CD4-positive, alpha-beta T cell treated with Interleukin-12 subunit alpha and Interleukin-12 subunit beta, for 1 hour (primary cell): ENCODE data around the gene SLC16A11.
"Not testable (repeated sequence)": the region's sequence is repeated elsewhere in the genome, so short reads cannot be mapped to it uniquely, and the experiment has no call there.

Experiments used
- DNase-seq: peaks from one replicate; pipeline ENCODE4 v3.0.0-alpha.2; 2020

Gene SLC16A11

GRCh38 chr17:7056386-7056785 is 12.5 kb upstream of the SLC16A11 start:
- no peak for DNase-seq

DNA sequence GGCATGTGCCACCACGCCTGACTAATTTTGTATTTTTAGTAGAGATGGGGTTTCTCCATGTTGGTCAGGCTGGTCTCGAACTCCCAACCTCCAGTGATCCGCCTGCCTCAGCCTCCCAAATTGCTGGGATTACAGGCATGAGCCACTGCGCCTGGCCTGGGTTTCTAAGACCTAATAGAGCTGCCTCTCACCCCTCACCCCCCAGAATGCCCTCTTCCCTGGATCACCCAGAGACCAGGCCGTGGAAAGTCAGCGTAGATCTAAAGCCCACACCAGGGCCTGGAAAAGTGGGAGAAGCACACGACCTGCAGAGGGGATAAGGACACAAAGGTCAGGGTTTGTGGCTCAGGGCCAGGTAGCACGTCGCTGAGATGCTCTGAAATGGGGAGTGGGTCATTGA is 6.7 kb upstream of the SLC16A11 start:
- DNase-seq: not testable (repeated sequence)

DNA sequence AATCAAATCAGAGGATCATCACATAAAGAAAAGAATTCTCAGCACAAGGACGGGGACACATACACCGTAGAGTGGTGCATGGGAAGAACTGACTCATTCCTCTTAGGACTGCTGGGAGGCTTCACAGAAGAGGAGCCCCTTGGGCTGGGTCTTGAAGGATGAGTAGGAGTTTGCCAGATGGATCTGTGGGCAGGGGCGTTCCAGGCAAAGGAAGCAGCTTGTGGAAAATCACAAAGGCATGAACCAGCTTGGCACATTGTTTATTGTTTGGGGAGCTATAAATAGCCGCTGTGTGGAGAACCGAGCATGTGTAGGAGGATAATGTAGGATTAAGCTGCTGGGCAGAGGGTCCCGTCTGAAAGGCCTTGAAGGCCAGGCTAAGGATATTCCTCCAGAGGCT is 5.1 kb upstream of the SLC16A11 start:
- no peak for DNase-seq

- peak; percentile 10 for DNase-seq
Measured at GRCh38 chr17:7047566-7047965, 3.7 kb upstream of the SLC16A11 start.

DNA sequence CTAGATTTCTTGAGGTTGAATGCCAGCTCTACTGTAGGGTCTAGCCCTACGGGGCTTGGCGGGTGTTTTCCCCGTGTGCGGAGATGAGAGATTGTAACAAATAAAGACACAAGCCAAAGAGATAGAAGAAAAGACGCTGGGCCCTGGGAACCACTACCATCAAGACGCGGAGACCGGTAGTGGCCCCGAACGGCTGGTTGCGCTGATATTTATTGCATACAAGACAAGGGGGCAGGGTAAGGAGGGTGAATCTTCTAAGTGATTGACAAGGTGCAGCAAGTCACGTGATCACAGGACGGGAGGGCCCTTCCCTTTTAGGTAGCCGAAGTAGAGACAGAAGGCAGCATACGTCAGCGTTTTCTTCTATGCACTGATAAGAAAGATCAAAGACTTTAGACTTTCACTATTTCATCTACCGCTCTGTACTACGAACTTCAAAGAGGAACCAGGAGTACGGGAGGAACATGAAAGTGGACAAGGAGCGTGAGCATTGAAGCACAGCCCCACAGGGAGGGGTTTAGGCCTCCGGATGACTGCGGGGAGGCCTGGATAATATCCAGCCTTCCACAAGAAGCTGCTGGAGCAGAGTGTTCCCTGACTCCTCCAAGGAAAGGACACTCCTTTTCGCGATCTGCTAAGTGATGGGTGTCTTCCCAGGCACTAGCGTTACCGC is 3.0 kb upstream of the SLC16A11 start:
- DNase-seq: peak; percentile 90

DNA sequence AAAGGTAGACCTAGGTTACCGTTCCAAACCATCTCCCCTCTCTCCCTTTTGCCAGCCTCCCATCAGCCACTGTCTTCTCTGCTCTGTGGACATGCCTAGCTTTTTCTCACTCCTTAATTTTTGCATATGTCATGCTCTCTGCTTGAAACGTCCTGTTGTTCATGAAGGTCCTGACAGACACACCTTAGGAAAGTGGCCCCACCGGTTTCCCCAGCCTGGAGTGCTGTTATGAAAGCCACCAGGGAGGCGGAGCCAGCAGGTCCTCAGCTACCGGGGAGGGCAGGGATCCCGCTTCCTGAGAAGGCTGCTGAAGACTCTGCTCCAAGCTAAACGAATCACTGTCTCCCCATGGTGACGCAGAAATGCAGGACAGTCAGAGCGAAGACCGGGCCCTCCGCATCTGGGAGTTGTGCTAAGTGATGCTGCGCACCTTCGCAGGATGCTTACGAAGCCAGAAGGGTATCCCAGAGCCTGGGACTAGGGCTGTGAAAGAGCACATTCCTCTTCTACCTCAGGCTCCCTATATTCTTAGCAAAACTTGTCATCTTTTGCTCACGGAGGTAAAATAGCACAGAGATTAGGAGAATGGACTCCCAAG is 2.3 kb upstream of the SLC16A11 start:
- DNase-seq: peak; percentile 41

DNA sequence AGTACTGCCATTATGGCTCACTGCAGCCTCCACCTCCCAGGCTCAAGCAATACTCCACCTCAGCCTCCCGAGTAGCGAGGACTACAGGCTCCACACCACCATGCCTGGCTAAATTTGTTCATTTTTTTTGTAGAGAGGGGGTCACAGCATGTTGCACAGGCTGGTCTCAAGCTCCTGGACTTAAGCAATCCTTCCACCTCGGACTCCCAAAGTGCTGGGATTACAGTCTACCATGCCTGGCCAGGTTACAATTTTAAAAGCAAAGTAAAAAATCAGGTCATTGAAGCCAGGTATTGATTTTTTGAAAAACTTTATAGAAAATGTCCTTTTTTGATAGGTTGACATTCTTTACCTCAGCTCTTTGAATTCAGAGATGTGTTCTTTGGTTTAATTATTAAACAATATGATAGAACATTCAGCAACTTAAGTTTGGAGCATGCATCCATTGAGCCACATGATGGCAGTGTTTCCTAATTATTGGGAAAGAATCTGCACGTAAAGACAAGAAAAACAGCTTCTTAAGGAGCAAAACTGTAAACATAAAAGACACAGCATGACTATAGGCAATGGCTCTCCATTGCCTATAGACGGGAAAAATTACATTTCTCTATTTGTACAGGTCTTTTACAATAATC is 1.7 kb upstream of the SLC16A11 start:
- DNase-seq: peak; percentile 82

GRCh38 chr17:7043182-7043496 is 753 bp downstream of the SLC16A11 start:
- no peak for DNase-seq

DNA sequence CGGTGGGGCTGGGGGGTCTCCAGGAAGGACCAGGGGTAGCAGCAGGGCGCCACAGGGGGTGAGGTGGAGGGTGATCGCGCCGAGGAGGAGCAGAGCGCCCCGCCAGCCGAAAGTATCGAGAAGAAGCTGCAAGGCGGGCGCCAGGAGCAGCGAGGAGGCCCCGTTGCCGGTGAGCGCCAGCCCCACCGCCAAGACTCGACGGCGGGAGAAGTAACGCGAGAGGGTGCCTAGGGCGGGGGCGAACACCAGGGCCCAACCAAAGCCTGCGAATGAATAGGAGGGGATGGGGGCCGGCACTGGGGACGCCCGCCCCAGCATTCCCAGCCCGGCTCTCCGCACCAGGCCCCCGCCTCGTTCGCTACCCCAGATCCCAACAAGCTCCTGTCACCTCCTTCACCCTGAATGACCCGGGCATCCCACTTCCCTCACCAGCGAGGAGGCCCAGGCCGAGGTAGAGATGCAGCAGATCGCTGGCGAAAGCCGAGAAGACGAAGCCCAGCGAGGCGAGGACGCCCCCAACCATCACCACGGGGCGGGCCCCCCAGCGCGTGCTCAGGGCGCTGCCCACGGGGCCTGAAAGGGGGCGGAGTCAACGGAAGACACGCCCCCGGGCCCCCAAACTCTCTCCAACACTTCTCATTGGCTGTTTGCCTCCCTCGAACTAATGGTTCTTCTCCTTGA is 1.3 kb downstream of the SLC16A11 start:
- peak; percentile 57 for DNase-seq

DNA sequence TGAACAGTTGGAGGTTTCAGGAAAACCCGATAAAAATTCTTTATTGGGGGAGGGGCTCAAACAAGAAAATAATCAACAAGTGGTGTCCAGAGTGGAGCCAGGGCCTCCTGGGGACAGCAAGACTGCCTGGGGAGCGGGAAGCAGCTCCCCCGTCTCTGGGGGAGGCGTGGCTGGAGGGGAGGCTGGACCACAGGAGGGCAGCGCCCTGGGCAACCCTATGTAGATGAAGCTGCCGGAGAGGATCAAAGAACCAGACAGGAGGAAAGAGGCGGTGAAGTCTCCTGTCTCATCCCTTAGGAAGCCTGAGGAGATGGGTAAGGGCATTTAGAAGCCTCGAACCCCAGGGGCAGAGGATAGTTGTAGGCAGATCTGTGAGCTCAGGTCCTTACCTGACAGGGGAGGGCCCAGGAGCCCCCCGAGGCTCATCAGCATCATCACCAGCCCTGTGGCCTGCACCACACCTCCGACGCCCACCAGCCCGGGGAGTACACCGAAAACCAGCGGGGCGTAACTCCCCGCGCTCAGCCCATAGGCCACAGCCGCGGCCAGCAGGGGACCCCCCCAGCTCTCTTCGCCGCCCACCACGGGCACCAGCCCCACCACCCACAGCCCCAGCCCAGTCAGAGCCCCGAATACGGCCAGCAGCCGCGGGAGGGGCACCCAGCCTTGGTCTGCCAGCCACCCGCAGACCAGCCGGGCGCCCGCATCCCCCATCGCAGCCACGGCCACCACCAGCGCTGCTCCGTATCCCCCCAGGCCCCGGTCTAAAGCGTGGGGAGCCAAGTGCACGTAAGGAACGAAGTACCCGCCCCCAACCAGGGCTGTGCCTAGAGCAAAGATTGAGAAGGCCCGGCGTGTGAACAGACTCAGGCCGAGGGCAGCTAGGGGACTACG is 2.0 kb downstream of the SLC16A11 start:
- DNase-seq: peak; percentile 39

- no peak for DNase-seq
Measured at GRCh38 chr17:7039832-7040231, 4.1 kb downstream of the SLC16A11 start.

GRCh38 chr17:7038025-7038862 is 5.6 kb downstream of the SLC16A11 start:
- DNase-seq: no peak

DNA sequence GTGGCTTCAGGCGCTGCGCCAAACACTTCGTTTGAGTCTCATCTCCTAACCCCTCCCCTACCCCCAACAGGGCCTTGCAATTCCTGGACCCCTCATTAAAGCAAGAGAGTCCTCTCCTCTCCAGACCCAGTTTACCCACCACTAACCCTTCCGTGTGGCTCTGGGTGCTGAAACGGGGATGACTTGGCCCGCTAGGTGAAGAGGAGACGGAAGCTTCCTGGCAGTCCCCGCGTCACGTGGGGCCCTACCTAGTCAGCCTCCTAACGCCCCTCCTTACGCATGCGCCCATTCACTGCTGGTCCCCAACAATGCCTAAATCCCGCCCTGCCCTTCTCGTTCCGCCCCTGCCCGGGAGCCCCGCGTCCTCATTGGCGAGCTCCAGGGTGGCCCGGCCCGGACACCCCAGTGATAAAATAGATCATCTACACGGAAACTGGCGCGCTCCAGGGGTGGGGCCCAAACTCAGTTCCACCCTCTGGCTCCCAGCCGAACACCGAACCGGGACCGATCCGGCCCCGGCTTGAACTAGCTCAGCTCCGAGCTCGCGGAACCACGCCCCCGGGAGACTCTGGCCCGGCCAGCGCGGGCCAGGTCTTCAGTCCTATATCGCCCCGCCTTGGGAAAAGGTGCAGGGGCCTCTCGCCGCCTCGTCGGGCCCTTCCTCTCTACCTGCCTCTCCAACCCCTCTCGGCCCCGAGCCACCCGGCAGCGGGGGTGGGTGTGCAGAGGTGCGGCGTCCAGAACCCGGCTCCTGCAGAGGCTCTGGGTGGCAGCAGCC is 8.1 kb downstream of the SLC16A11 start, which contains the start of gene SLC16A13:
Gene SLC16A13, plus strand, starts transcription at position 425 of the 778 bp plus-strand sequence. CDS start 368 bp downstream, outside the sequence.
- peak; percentile 99 for DNase-seq

DNA sequence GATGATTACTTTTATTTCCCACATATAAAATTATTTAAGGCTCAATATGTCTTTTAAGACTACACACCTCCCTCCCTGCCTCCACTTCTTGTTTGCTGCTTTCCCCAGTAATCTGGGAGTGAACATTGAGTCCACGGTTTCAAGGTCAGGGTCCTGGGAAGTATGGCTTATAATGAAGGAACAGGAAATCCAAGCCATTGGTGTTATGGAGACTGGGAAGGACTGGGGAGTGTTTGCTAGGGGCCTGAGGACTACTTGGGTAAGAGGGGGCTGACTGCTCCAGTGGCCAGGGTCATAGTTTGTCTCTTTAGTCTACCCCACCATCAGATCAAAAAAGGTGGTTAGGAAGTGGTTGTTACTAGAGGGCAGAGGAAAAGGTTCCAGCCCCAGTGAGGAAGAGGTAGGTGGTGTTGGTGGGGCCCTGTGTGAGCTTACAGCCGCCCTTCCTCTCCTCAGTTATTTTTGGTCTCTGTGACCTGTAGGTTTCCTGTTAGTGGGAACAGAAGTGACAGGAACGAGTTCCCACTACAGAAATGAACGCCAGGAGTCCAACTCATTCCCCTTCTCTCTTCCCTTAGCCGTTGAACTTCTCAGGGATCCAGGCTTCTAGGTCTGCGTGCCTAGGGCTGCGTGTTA is 8.8 kb downstream of the SLC16A11 start:
- peak; percentile 75 for DNase-seq

- DNase-seq: peak; percentile 58
Measured at GRCh38 chr17:7029659-7030058, 14.2 kb downstream of the SLC16A11 start.

DNA sequence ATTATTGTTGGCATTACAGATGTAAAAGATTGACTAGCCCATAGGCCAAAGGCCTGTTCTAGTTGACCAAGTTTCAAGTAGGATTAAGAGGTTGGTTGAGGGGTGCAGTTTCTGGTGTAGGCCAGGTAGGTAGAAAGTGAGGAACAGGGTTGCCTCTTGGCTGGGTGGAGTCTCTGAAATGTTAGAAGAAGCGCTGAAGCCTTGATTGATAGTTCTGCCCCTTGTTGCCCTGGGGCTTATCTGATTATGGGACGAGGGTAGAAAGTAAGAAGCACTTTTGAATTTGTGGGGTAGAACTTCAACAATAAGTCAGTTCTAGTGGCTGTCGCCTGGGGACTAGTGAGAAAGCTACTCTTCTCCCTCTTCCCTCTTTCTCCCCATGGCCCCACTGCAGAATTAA is 14.8 kb downstream of the SLC16A11 start:
- no peak for DNase-seq

DNA sequence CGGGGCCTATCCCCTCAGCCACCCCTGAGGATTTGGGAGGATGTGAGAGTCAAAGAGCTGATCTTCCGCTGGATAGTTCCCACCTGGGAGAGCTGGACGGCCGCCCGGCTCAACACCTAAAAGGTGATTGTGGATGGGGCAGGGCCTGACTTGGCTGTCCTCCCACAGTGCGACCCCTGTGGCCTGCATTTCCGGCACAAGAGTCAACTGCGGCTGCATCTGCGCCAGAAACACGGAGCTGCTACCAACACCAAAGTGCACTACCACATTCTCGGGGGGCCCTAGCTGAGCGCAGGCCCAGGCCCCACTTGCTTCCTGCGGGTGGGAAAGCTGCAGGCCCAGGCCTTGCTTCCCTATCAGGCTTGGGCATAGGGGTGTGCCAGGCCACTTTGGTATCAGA is 16.6 kb downstream of the SLC16A11 start:
- DNase-seq: no peak

GRCh38 chr17:7026471-7027115 is 17.3 kb downstream of the SLC16A11 start:
- no peak for DNase-seq

GRCh38 chr17:7025245-7025644 is 18.6 kb downstream of the SLC16A11 start:
- no peak for DNase-seq

- no peak for DNase-seq
Measured at GRCh38 chr17:7024402-7024785, 19.5 kb downstream of the SLC16A11 start.
